Nephron (organoid): ENCODE data around the gene ZBTB37.
A peak's percentile ranks its signal among the peaks of the same experiment; 100 is the strongest.

Experiments
- H3K27ac Mint-ChIP-seq, 3 experiments: 2 replicates each; pipeline ENCODE4 v1.8.0; 2020; ENCODE audit warnings: mixed read lengths in 3 of 3, mild to moderate bottlenecking in 2 of 3, moderate library complexity in 1 of 3
- H3K27me3 Mint-ChIP-seq: 2 replicates; pipeline ENCODE4 v1.8.0; 2021; ENCODE audit warnings: low read depth, mild to moderate bottlenecking, moderate library complexity, mixed read lengths
- H3K36me3 Mint-ChIP-seq: 2 replicates; pipeline ENCODE4 v1.8.0; 2020; ENCODE audit warnings: low read depth, mixed read lengths
- H3K4me1 Mint-ChIP-seq: 2 replicates; pipeline ENCODE4 v1.8.0; 2020; ENCODE audit warnings: mixed read lengths
- H3K4me3 Mint-ChIP-seq, 3 experiments: 2 replicates each; pipeline ENCODE4 v1.8.0; 2020; ENCODE audit warnings: mild to moderate bottlenecking in 3 of 3, mixed read lengths in 3 of 3, moderate library complexity in 2 of 3
- H3K9me3 Mint-ChIP-seq: 2 replicates; pipeline ENCODE4 v1.8.0; 2020; ENCODE audit warnings: mixed read lengths
- CTCF ChIP-seq, 3 experiments: fragments of 200-600 bp; sonication (generic); IDR thresholded peaks; one replicate each; pipeline ENCODE4 v1.5.0; 2021; ENCODE audit warnings: antibody characterized with exemption in 3 of 3; ENCODE audit not compliant: unreplicated experiment in 3 of 3

ZBTB37 gene

DNA sequence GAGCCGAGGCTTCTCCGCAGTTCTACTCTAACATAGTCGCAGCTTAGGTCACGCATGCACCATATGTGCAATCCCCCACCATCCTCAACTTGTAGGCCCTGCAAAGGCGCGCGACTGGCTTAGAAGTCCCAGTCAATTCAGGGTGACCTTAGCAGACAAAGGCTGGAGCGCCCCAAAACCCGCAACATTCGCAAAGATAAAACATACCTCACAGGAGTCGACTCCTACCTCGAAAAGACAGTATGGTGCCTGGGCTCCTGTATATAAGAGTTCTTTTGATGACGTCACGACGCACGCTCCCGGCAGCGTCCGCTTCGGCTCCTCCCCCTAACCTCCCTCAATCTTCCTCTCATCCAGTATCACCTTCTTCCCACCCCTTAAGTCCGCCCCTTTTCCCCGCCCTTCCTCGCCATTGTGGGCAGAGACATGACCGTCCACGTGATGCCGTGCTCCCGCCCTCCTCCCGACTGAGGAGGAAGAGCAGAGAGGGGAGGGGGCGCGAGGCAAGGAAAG, 371 bp upstream of the ZBTB37 start, which contains the start of gene GAS5:
TSS of gene GAS5 (minus strand) at position 237 of the 513 bp plus-strand sequence.
- TF ChIP-seq CTCF (IDR thresholded peaks at IDR 0.05; ENCODE audit: unreplicated experiment in 3 of 3), result no peak
- no peaks in the 10 kb centered on the region for H3K27me3 Mint-ChIP-seq
- H3K27ac Mint-ChIP-seq, result peak within 1 kb of the TSS; percentile 87 to 97 (median 94)
- peaks cover 51% of the 10 kb centered on the region for H3K4me1 Mint-ChIP-seq
- H3K4me3 Mint-ChIP-seq, result peak within 1 kb of the TSS; percentile 89 to 99 (median 93)
- H3K9me3 Mint-ChIP-seq, result no peaks in the 10 kb centered on the region
- H3K36me3 Mint-ChIP-seq, result peaks cover 55% of the 10 kb centered on the region

- H3K4me1 Mint-ChIP-seq, result peaks cover 54% of the 10 kb centered on the region
- peak overlapping the region; percentile 87 to 97 (median 90) for H3K27ac Mint-ChIP-seq
- H3K4me3 Mint-ChIP-seq, result peak overlapping the region; percentile 89 to 99 (median 93)
- peaks cover 56% of the 10 kb centered on the region for H3K36me3 Mint-ChIP-seq
- no peaks in the 10 kb centered on the region for H3K27me3 Mint-ChIP-seq
- TF ChIP-seq CTCF (IDR thresholded peaks at IDR 0.05; ENCODE audit: unreplicated experiment in 3 of 3), result no peak
- no peaks in the 10 kb centered on the region for H3K9me3 Mint-ChIP-seq
Measured at GRCh38 chr1:173869021-173869359, 810 bp downstream of the ZBTB37 start.

- Mint-ChIP-seq H3K4me1 (peaks cover 42% of the 10 kb centered on the region), H3K27me3 (no peaks in the 10 kb centered on the region), H3K9me3 (no peaks in the 10 kb centered on the region), H3K36me3 (peaks cover 48% of the 10 kb centered on the region), H3K4me3 (peak overlapping the region; percentile 6 to 53 (median 6)), H3K27ac (peak overlapping the region in 1 of 3 experiments; percentile 87)
- TF ChIP-seq CTCF (IDR thresholded peaks at IDR 0.05; ENCODE audit: unreplicated experiment in 3 of 3), result no peak
Measured at GRCh38 chr1:173870252-173871075, 2.3 kb downstream of the ZBTB37 start.

GRCh38 chr1:173871091-173871490, 2.9 kb downstream of the ZBTB37 start:
- no peaks in the 10 kb centered on the region for H3K9me3 Mint-ChIP-seq
- peak overlapping the region in 1 of 3 experiments; percentile 53 for H3K4me3 Mint-ChIP-seq
- H3K27me3 Mint-ChIP-seq, result no peaks in the 10 kb centered on the region
- no peak for TF ChIP-seq CTCF (IDR thresholded peaks at IDR 0.05; ENCODE audit: unreplicated experiment in 3 of 3)
- no peak overlapping the region for H3K27ac Mint-ChIP-seq
- peaks cover 48% of the 10 kb centered on the region for H3K36me3 Mint-ChIP-seq
- peaks cover 36% of the 10 kb centered on the region for H3K4me1 Mint-ChIP-seq

- Mint-ChIP-seq H3K36me3 (peaks cover 47% of the 10 kb centered on the region), H3K4me3 (peak overlapping the region; percentile 44 to 68 (median 67)), H3K27me3 (no peaks in the 10 kb centered on the region), H3K27ac (no peak overlapping the region), H3K4me1 (peaks cover 32% of the 10 kb centered on the region), H3K9me3 (no peaks in the 10 kb centered on the region)
- TF ChIP-seq CTCF (IDR thresholded peaks at IDR 0.05; ENCODE audit: unreplicated experiment in 3 of 3), result no peak
Measured at GRCh38 chr1:173871500-173871899, 3.3 kb downstream of the ZBTB37 start.
